HPDE6-E6E7 (cell line): ENCODE results near the gene GPR152.
A peak's percentile ranks its signal among the peaks of the same experiment; 100 is the strongest.
"Not testable (repeated sequence)": the region's sequence is repeated elsewhere in the genome, so short reads cannot be mapped to it uniquely, and the experiment has no call there.

ENCODE experiments used
- DNase-seq: peaks from one replicate; pipeline ENCODE4 v3.0.0; 2011; ENCODE audit warnings: missing footprints; ENCODE audit errors: extremely low spot score

Gene GPR152

GRCh38 chr11:67409261-67409666, 43.3 kb downstream of the GPR152 start:
- no peak for DNase-seq

DNA sequence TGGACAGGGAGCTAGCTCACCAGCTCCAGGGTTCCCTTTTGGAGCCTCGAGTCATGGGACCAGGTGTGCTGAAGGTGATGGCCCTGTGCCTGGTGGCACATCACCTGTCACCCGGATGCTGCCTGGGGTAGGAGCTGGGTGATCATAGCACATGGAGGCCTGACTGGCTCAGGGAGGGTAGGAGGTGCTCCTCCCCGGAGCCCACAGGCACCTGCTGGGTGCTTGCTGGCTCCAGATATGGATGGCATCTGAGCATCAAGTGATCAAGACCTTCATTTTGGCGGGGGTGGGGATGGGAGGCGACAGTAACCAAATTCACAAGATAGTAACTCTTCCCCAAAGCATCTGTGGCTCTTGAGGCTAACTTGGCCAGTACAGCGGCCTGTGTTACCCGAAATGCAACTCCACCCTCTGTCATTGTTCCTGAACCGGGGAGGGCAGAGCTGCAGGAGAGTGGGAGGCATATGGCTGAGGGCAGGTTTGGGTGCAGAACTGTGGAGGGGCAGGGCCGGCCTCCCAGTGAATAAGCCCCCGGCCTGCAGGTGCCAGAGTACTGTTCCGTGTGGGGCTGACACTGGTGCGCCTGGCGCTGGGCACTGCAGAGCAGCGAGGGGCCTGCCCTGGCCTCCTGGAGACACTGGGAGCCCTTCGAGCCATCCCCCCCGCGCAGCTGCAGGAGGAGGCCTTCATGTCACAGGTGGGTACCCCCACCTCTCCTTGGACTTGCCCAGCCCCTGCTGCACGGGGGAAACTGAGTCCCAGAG, 43.9 kb downstream of the GPR152 start:
- no peak for DNase-seq

DNA sequence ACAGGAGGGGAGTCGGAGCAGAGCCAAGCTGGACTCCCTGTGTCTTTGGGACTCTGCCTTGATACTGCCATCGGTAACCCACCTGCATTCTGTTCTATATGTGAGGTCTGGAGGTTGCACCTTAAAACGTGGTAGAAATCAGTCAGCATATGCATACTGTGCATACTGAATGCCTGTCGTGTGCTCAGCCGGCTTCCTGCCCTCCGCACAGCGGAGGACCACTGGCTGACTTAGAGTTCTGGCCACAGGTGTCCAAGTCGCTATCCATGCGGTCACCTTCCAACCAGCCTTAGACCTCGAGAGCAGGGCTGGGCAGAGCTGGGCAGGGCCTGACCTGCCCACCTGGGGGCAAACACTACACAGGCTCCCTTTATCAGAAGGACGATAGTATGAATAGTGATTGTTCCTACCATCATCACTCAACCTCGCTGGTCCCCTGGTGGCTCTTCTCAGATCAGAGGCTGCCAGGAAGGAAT, 44.8 kb downstream of the GPR152 start:
- DNase-seq = no peak

- no peak for DNase-seq
Measured at GRCh38 chr11:67406969-67407687, 45.4 kb downstream of the GPR152 start.

DNA sequence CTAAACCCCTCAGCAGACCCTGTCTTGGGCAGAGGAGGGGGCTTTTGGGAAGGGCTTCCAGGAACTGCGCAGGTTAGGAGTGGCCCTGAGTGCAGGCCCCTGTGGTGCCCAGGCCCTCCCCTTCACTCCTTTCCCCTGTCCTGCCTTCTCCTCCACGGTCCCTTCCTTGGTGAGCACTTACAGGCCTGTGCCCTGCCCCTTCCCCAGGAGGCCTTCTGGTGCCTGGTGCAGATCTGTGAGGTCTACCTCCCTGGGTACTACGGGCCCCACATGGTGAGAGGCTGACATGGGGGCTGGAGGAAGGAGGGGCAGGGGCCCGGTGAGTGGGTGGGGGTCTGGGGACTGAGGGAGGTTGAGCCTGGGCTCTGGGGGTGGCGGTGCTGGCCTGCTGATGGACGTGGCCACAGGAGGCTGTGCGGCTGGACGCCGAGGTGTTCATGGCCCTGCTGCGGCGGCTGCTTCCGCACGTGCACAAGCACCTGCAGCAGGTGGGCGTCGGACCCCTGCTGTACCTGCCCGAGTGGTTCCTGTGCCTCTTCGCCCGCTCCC, 46.0 kb downstream of the GPR152 start:
- DNase-seq = no peak

- no peak for DNase-seq
Measured at GRCh38 chr11:67405688-67406339, 46.7 kb downstream of the GPR152 start.

- DNase-seq = no peak
Measured at GRCh38 chr11:67405196-67405567, 47.3 kb downstream of the GPR152 start.

DNA sequence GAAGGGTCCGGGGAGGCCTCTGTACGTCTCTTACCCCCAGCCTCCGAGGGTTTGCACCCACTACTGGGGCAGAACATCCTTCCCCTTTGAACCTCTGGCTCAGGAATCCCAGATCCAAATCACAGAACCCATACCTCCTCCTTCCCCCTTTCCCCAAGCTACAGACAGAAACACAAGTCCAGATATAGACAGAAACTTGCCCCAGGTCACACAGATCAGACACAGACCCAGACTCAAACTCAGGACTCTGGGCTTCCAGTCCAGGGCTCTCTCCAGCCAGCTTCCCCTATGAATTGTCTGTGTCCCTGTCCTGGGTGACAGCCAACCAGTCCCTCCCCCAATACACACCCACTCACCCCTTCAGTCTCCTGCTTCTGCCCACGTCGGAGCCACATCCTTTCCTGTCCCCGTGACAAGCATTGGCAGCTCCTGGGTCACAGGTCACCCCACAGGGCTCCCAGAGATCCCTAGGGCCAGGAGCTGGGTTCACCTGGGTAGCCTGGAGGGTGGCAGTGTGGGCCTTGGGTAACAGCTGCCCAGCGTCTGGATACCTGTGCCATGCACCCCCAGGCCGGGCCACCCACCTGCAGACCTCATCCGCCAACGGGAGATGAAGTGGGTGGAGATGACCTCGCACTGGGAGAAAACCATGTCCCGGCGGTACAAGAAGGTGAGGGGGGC, 47.9 kb downstream of the GPR152 start:
- no peak for DNase-seq

DNA sequence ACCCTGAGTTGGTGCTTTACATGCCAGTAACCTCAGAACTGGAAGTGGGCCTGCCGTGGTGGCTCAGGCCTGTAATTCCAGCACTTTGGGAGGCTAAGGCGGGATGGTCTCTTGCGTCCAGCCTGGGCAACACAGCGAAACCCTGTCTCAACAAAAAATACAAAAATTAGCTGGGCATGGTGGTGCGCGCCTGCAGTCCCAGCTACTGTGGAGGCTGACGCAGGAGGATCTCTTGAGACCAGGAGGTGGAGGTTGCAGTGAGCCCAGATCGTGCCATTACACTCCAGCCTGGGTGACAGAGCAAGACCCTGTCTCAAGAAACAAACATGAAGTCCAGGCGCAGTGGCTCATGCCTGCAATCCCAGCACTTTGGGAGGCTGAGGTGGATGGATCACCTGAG, 49.4 kb downstream of the GPR152 start:
- not testable (repeated sequence) for DNase-seq

- DNase-seq = not testable (repeated sequence)
Measured at GRCh38 chr11:67402192-67402839, 50.2 kb downstream of the GPR152 start.

DNA sequence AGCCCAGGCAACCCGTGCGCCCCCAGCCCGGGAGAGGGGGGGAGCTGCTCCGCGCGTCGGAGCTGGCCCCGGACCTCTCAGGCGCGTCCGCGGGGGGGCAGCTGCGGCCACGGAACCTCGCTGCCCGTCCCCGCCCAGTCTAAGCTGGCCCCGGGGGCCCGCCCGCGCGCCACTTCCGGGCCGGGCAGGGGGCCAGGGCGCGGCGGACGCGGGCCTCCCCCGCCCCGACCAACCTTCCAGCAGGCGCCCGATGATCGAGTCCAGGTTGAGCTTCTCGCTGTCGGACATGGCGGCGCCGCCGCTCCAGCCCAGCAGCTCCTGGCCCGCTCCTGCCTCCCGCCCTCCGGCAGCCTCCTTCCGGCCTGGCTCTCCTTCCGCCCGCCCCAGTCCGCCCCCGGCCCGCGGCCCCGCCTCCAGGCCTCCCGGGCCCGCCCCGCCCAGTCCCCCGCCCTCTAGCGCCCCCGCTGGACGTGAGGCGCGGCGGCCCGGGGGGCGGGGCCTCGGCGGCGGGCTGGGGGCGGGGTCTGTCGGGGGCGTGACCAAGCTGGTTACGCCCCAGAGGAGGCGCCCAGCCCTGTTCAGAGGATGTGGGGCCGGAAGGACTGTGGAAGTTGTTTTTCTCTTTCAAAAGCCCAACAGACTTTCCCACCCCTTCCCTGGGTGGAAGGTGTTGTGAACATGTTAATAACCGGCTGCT, 50.9 kb downstream of the GPR152 start, which contains the start of gene PPP1CA:
Gene PPP1CA (minus strand): TSS at position 364 of the 697 bp plus-strand sequence. CDS start 76 bp downstream, at position 288.
- DNase-seq = peak; percentile 91
